ENCODE data around the gene CA9. TPM values are rescaled to one million over a fixed set of nuclear protein-coding genes. Genes with fewer than 3 reads are reported as not detected.

CA9 gene
- total and polyA plus RNA-seq, 4 donors = 0.88 to 2.4 (median 1.3) TPM

DNA sequence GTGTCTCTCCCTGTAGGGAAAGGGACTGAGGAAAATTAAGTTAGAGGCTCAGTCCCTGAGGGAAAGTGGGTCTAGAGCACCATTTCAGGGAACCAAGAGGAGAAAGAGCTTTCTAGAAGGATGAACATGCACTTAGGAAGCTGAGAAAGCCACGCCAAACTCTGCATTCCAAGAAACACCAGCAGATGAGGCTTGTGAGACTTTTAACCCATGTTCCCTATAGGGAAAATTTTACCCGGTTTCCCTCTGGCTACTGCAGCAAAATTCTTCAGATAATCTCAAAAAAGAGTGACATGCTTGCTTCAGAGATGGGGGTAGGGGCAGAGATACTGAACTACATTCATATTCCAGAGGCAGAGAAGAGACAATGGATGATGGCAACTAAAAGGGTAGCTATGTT lies 49.7 kb downstream of the CA9 start:
- Histone ChIP-seq H3K36me3 (ENCODE audit: control insufficient read depth in 4 of 4, insufficient read depth in 4 of 4, low read length in 4 of 4) (peaks cover 57 to 75% (median 64%) of the 10 kb centered on the region in 4 donors), H3K9ac (ENCODE audit: insufficient read depth in 1 of 2, low read length in 2 of 2) (no peak overlapping the region), H3K27ac (ENCODE audit: low read depth in 1 of 2, low read length in 1 of 2) (no peak overlapping the region), H3K4me3 (no peak overlapping the region), H3K27me3 (ENCODE audit: control insufficient read depth in 3 of 3, insufficient read depth in 3 of 3, low read length in 2 of 3) (no peaks in the 10 kb centered on the region), H3K4me1 (ENCODE audit: control insufficient read depth in 5 of 5, insufficient read depth in 5 of 5, low read length in 5 of 5) (peaks cover 0 to 21% (median 13%) of the 10 kb centered on the region in 5 donors), H3K9me3 (ENCODE audit: control insufficient read depth in 4 of 4, insufficient read depth in 3 of 4, low read length in 3 of 4) (no peaks in the 10 kb centered on the region)
- no peak for TF ChIP-seq CTCF (IDR thresholded peaks at IDR 0.05; ENCODE audit: control extremely low read depth, extremely low read depth)
- 95 to 96% methylated on average over 2 of the region's 2 CpGs for WGBS, 2 donors
- DNase-seq (no peak), ATAC-seq (ENCODE audit: insufficient read depth, low FRiP score) (no peak)

DNA sequence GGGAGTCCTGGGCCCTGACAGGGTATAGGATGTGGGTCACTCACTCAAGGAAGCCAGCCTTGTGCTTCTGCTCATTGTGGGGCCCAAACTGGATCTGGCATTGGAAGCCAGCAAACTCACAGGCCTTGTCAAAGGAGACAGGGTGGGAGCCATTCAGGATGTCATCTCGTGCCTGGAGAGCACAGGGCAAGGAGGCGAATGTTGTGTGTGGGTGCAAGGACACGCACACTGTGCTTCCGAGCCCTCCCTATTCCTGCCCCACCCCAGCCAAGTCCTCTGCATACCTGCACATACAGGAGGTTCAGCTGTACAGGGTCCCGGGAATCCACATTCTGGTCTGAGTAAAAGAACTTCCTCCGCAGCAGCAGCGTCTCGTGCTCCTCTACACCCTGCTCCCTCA lies 50.2 kb downstream of the CA9 start:
- Histone ChIP-seq H3K4me3 (no peak overlapping the region), H3K27ac (ENCODE audit: low read depth in 1 of 2, low read length in 1 of 2) (no peak overlapping the region), H3K9ac (ENCODE audit: insufficient read depth in 1 of 2, low read length in 2 of 2) (no peak overlapping the region), H3K36me3 (ENCODE audit: control insufficient read depth in 4 of 4, insufficient read depth in 4 of 4, low read length in 4 of 4) (peaks cover 52 to 71% (median 60%) of the 10 kb centered on the region in 4 donors), H3K4me1 (ENCODE audit: control insufficient read depth in 5 of 5, insufficient read depth in 5 of 5, low read length in 5 of 5) (peaks cover 0 to 26% (median 17%) of the 10 kb centered on the region in 5 donors), H3K27me3 (ENCODE audit: control insufficient read depth in 3 of 3, insufficient read depth in 3 of 3, low read length in 2 of 3) (no peaks in the 10 kb centered on the region), H3K9me3 (ENCODE audit: control insufficient read depth in 4 of 4, insufficient read depth in 3 of 4, low read length in 3 of 4) (no peaks in the 10 kb centered on the region)
- no peak for ATAC-seq (ENCODE audit: insufficient read depth, low FRiP score)
- TF ChIP-seq CTCF (IDR thresholded peaks at IDR 0.05; ENCODE audit: control extremely low read depth, extremely low read depth) = no peak
- WGBS, 2 donors = 96% methylated on average over 8 of the region's 8 CpGs
- no peak for DNase-seq

- DNase-seq = no peak
- Histone ChIP-seq H3K36me3 (ENCODE audit: control insufficient read depth in 4 of 4, insufficient read depth in 4 of 4, low read length in 4 of 4) (peaks cover 39 to 57% (median 50%) of the 10 kb centered on the region in 4 donors), H3K4me3 (no peak overlapping the region), H3K9ac (ENCODE audit: insufficient read depth in 1 of 2, low read length in 2 of 2) (no peak overlapping the region), H3K4me1 (ENCODE audit: control insufficient read depth in 5 of 5, insufficient read depth in 5 of 5, low read length in 5 of 5) (peaks cover 6 to 41% (median 25%) of the 10 kb centered on the region in 5 donors), H3K27me3 (ENCODE audit: control insufficient read depth in 3 of 3, insufficient read depth in 3 of 3, low read length in 2 of 3) (no peaks in the 10 kb centered on the region), H3K27ac (ENCODE audit: low read depth in 1 of 2, low read length in 1 of 2) (no peak overlapping the region), H3K9me3 (ENCODE audit: control insufficient read depth in 4 of 4, insufficient read depth in 3 of 4, low read length in 3 of 4) (no peaks in the 10 kb centered on the region)
- WGBS, 2 donors = 96 to 97% methylated on average over 11 of the region's 11 CpGs
- ATAC-seq (ENCODE audit: insufficient read depth, low FRiP score) = no peak
- no peak for TF ChIP-seq CTCF (IDR thresholded peaks at IDR 0.05; ENCODE audit: control extremely low read depth, extremely low read depth)
Observed at GRCh38 chr9:35725362-35725761, 51.6 kb downstream of the CA9 start.

DNA sequence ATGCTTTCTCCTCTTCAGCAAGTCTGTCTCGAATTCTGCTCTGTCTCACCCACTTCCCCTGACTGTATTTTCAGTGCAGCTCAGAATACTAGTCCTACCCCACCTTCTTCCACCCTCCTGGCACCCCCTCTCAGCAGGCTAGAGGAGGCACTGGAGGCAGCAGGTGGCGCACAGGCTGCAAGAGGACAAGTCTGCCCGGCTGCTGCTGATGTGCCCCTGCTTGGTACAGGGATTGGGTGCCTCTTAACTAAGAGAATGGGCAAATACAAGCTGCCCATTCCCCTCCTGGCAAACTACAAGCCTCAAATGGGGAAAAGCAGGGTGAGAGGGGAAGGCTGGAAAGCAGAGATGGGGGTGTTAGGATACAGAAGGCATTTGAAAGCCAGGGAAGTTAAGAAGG lies 53.2 kb downstream of the CA9 start:
- DNase-seq = peak; percentile 8 to 32 (median 19)
- Histone ChIP-seq H3K4me1 (ENCODE audit: control insufficient read depth in 5 of 5, insufficient read depth in 5 of 5, low read length in 5 of 5) (peaks cover 10 to 52% (median 25%) of the 10 kb centered on the region in 5 donors), H3K9me3 (ENCODE audit: control insufficient read depth in 4 of 4, insufficient read depth in 3 of 4, low read length in 3 of 4) (no peaks in the 10 kb centered on the region), H3K36me3 (ENCODE audit: control insufficient read depth in 4 of 4, insufficient read depth in 4 of 4, low read length in 4 of 4) (peaks cover 27 to 44% (median 37%) of the 10 kb centered on the region in 4 donors), H3K27ac (ENCODE audit: low read depth in 1 of 2, low read length in 1 of 2) (peak overlapping the region; percentile 60 to 89), H3K9ac (ENCODE audit: insufficient read depth in 1 of 2, low read length in 2 of 2) (peak overlapping the region in 1 of 2 donors; percentile 63), H3K27me3 (ENCODE audit: control insufficient read depth in 3 of 3, insufficient read depth in 3 of 3, low read length in 2 of 3) (no peaks in the 10 kb centered on the region), H3K4me3 (no peak overlapping the region)
- no peak for ATAC-seq (ENCODE audit: insufficient read depth, low FRiP score)
- WGBS, 2 donors = 18 to 29% methylated on average over 3 of the region's 3 CpGs
- TF ChIP-seq CTCF (IDR thresholded peaks at IDR 0.05; ENCODE audit: control extremely low read depth, extremely low read depth) = no peak
